Measurements from ENCODE around the gene FBN1.

Gene FBN1

GRCh38 chr15:48388910-48389309 lies 256.6 kb downstream of the FBN1 start:
- no peak for DNase-seq

GRCh38 chr15:48388016-48388851 lies 257.3 kb downstream of the FBN1 start:
- no peak for DNase-seq

- no peak for DNase-seq
Observed at GRCh38 chr15:48385031-48385830, 260.3 kb downstream of the FBN1 start.

GRCh38 chr15:48384616-48385015 lies 260.9 kb downstream of the FBN1 start:
- DNase-seq = no peak

GRCh38 chr15:48383031-48383430 lies 262.5 kb downstream of the FBN1 start:
- no peak for DNase-seq

GRCh38 chr15:48381861-48382260 lies 263.6 kb downstream of the FBN1 start:
- no peak for DNase-seq

GRCh38 chr15:48380198-48380597 lies 265.3 kb downstream of the FBN1 start:
- DNase-seq = no peak

GRCh38 chr15:48375767-48376166 lies 269.7 kb downstream of the FBN1 start:
- no peak for DNase-seq

- no peak for DNase-seq
Observed at GRCh38 chr15:48374472-48374871, 271.0 kb downstream of the FBN1 start.

GRCh38 chr15:48373821-48374451 lies 271.6 kb downstream of the FBN1 start:
- DNase-seq = no peak

GRCh38 chr15:48371961-48372360 lies 273.5 kb downstream of the FBN1 start:
- DNase-seq = no peak

- no peak for DNase-seq
Observed at GRCh38 chr15:48371550-48371949, 274.0 kb downstream of the FBN1 start.

- no peak for DNase-seq
Observed at GRCh38 chr15:48370460-48370859, 275.0 kb downstream of the FBN1 start.

GRCh38 chr15:48367483-48367882 lies 278.0 kb downstream of the FBN1 start:
- peak; percentile 57 for DNase-seq

- no peak for DNase-seq
Observed at GRCh38 chr15:48366584-48367312, 278.8 kb downstream of the FBN1 start.

GRCh38 chr15:48365575-48365974 lies 279.9 kb downstream of the FBN1 start:
- DNase-seq = no peak

- DNase-seq = peak; percentile 20
Observed at GRCh38 chr15:48363474-48363873, 282.0 kb downstream of the FBN1 start.

GRCh38 chr15:48361685-48362084 lies 283.8 kb downstream of the FBN1 start:
- DNase-seq = no peak

- DNase-seq = peak; percentile 41
Observed at GRCh38 chr15:48360841-48361240, 284.7 kb downstream of the FBN1 start.

Data from OCI-M1 (cell line).